ENCODE measurements around the gene SNX3. TPM values are rescaled to one million over a fixed set of nuclear protein-coding genes. Genes with fewer than 3 reads are reported as not detected.
"Not testable (repeated sequence)": the region's sequence is repeated elsewhere in the genome, so short reads cannot be mapped to it uniquely, and the experiment has no call there.

Gene SNX3
- total RNA-seq, 1 experiment from 2014 or later: 158 TPM

DNA sequence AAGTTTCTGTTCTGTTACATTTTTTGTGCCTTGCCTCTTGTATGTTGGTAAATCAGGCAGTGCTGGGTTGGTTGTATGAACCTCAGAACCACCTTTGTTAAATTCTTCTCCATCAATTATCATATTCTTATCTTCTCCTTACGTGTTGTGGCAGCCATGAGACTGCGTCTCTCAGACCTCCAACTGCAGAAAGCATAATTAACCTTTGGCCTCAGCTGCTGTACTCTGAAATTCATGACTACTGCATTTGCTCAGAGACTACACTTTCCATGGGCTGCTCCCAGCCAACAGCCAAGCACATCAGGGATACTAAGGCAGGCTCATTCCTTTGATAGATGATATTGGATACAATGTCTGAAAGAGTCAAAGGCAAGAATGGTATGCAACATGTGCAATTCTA is 15.1 kb upstream of the SNX3 start:
- BruUV-seq (replicated peaks): no TSS peak
- no peak for DNase-seq
- Mint-ChIP-seq H3K4me3 (ENCODE audit: low read depth, unreplicated experiment) (no peak overlapping the region), H3K9me3 (ENCODE audit: low read depth, unreplicated experiment) (no peaks in the 10 kb centered on the region), H3K27ac (ENCODE audit: unreplicated experiment) (no peak overlapping the region), H3K4me1 (ENCODE audit: low read depth, unreplicated experiment) (peaks cover 6% of the 10 kb centered on the region), H3K36me3 (ENCODE audit: insufficient read depth, unreplicated experiment) (no peaks in the 10 kb centered on the region), H3K27me3 (ENCODE audit: unreplicated experiment) (no peaks in the 10 kb centered on the region)
- CTCF ChIA-PET: no interaction called here
- intact Hi-C loops (cut with micrococcal nuclease; ENCODE audit: unreplicated experiment): no loop called here
- TF ChIP-seq CTCF (IDR thresholded peaks at IDR 0.05; ENCODE audit: unreplicated experiment): no peak

DNA sequence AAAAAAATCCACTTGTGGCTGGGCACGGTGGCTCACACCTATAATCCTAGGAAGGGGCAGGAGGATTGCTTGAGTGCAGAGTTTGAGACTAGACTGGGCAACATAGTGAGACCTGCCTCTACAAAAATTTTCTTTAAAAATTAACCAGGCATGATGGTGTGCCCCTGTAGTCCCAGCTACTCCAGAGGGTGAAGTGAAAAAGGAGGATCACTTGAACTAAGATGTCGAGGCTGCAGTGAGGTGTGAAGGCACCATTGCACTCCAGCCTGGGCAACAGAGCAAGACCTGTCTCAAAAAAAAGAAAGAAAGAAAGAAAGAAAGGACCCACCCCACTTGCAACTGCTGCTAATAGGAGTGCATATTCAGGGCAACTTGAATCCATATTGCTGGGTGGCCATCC is 13.7 kb upstream of the SNX3 start:
- H3K27ac Mint-ChIP-seq (ENCODE audit: unreplicated experiment): no peak overlapping the region
- no peaks in the 10 kb centered on the region for H3K9me3 Mint-ChIP-seq (ENCODE audit: low read depth, unreplicated experiment)
- H3K36me3 Mint-ChIP-seq (ENCODE audit: insufficient read depth, unreplicated experiment): no peaks in the 10 kb centered on the region
- no peak for TF ChIP-seq CTCF (IDR thresholded peaks at IDR 0.05; ENCODE audit: unreplicated experiment)
- intact Hi-C loops (cut with micrococcal nuclease; ENCODE audit: unreplicated experiment): no loop called here
- no peak overlapping the region for H3K4me3 Mint-ChIP-seq (ENCODE audit: low read depth, unreplicated experiment)
- H3K27me3 Mint-ChIP-seq (ENCODE audit: unreplicated experiment): no peaks in the 10 kb centered on the region
- CTCF ChIA-PET: no interaction called here
- H3K4me1 Mint-ChIP-seq (ENCODE audit: low read depth, unreplicated experiment): peaks cover 6% of the 10 kb centered on the region
- BruUV-seq (replicated peaks): no TSS peak
- DNase-seq: no peak

DNA sequence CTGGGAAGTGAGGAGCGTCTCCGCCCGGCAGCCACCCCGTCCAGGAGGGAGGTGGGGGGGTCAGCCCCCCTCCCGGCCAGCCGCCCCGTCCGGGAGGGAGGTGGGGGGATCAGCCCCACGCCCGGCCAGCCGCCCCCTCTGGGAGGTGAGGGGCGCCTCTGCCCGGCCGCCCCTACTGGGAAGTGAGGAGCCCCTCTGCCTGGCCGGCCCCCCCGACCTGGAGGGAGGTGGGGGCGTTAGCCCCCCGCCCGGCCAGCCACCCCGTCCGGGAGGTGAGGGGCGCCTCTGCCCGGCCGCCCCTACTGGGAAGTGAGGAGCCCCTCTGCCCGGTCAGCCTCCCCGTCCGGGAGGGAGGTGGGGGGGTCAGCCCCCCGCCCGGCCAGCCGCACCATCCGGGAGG is 9.1 kb upstream of the SNX3 start:
- DNase-seq; H3K4me3 Mint-ChIP-seq (ENCODE audit: low read depth, unreplicated experiment); H3K36me3 Mint-ChIP-seq (ENCODE audit: insufficient read depth, unreplicated experiment); H3K9me3 Mint-ChIP-seq (ENCODE audit: low read depth, unreplicated experiment); CTCF ChIA-PET; H3K27ac Mint-ChIP-seq (ENCODE audit: unreplicated experiment); intact Hi-C loops (cut with micrococcal nuclease; ENCODE audit: unreplicated experiment); BruUV-seq (replicated peaks); H3K27me3 Mint-ChIP-seq (ENCODE audit: unreplicated experiment); H3K4me1 Mint-ChIP-seq (ENCODE audit: low read depth, unreplicated experiment): not testable (repeated sequence)

GRCh38 chr6:108268845-108269244 is 8.0 kb upstream of the SNX3 start:
- Mint-ChIP-seq H3K9me3 (ENCODE audit: low read depth, unreplicated experiment) (no peaks in the 10 kb centered on the region), H3K36me3 (ENCODE audit: insufficient read depth, unreplicated experiment) (no peaks in the 10 kb centered on the region), H3K4me3 (ENCODE audit: low read depth, unreplicated experiment) (no peak overlapping the region), H3K27me3 (ENCODE audit: unreplicated experiment) (no peaks in the 10 kb centered on the region), H3K27ac (ENCODE audit: unreplicated experiment) (no peak overlapping the region), H3K4me1 (ENCODE audit: low read depth, unreplicated experiment) (no peaks in the 10 kb centered on the region)
- no TSS peak for BruUV-seq (replicated peaks)
- no peak for DNase-seq
- intact Hi-C loops (cut with micrococcal nuclease; ENCODE audit: unreplicated experiment): no loop called here
- CTCF ChIA-PET: no interaction called here
- no peak for TF ChIP-seq CTCF (IDR thresholded peaks at IDR 0.05; ENCODE audit: unreplicated experiment)

GRCh38 chr6:108263371-108263770 is 2.5 kb upstream of the SNX3 start:
- no peak overlapping the region for H3K4me3 Mint-ChIP-seq (ENCODE audit: low read depth, unreplicated experiment)
- no peak for TF ChIP-seq CTCF (IDR thresholded peaks at IDR 0.05; ENCODE audit: unreplicated experiment)
- BruUV-seq (replicated peaks): no TSS peak
- H3K36me3 Mint-ChIP-seq (ENCODE audit: insufficient read depth, unreplicated experiment): peaks cover 21% of the 10 kb centered on the region
- DNase-seq: no peak
- no peak overlapping the region for H3K27ac Mint-ChIP-seq (ENCODE audit: unreplicated experiment)
- CTCF ChIA-PET: interaction anchor here (1.4 kb wide), 1 partner anchor 228 kb away, joined by 4 read pairs; no protein-coding TSS in a partner anchor
- no peaks in the 10 kb centered on the region for H3K4me1 Mint-ChIP-seq (ENCODE audit: low read depth, unreplicated experiment)
- no peaks in the 10 kb centered on the region for H3K9me3 Mint-ChIP-seq (ENCODE audit: low read depth, unreplicated experiment)
- H3K27me3 Mint-ChIP-seq (ENCODE audit: unreplicated experiment): no peaks in the 10 kb centered on the region
- intact Hi-C loops (cut with micrococcal nuclease; ENCODE audit: unreplicated experiment): no loop called here

All from Calu3 (cell line).